Activated T-cell treated with anti-CD3 and anti-CD28 coated beads, Interleukin-2, amount 50 U/mL, for 4 hours (primary cell): ENCODE data around the gene NKAIN2. TPM values are rescaled to one million over a fixed set of nuclear protein-coding genes. Genes with fewer than 3 reads are reported as not detected.

Experiments used
- ATAC-seq, 2 donors: fragments of 200-7000 bp; cut with Tn5 transposase; one replicate each; pipeline ENCODE4 v1.10.0; 2021
- DNase-seq: peaks from one replicate; pipeline ENCODE4 v3.0.0-alpha.2; 2020
- H3K27me3 Mint-ChIP-seq: one replicate; pipeline ENCODE4 v1.8.0; 2021; ENCODE audit warnings: low read depth, mixed read lengths
- H3K36me3 Mint-ChIP-seq: one replicate; pipeline ENCODE4 v1.8.0; 2022; ENCODE audit warnings: mixed read lengths; ENCODE audit not compliant: insufficient read depth
- H3K4me1 Mint-ChIP-seq: one replicate; pipeline ENCODE4 v1.8.0; 2021; ENCODE audit warnings: low read depth, mixed read lengths
- H3K4me3 Mint-ChIP-seq: one replicate; pipeline ENCODE4 v1.8.0; 2021; ENCODE audit warnings: mild to moderate bottlenecking, moderate library complexity, mixed read lengths
- H3K9me3 Mint-ChIP-seq: one replicate; pipeline ENCODE4 v1.8.0; 2021; ENCODE audit warnings: mixed read lengths
- total RNA-seq, 3 donors: library from RNA; stranded (reverse); gene quantifications; one replicate each; pipeline ENCODE4 v1.2.1, GENCODE V29; 2021

NKAIN2 gene
- total RNA-seq, 3 donors from 2014 or later, result not detected

GRCh38 chr6:124660185-124660584 lies 856.5 kb downstream of the NKAIN2 start:
- ATAC-seq, result no peak
- H3K4me3 Mint-ChIP-seq, result no peak overlapping the region
- no peaks in the 10 kb centered on the region for H3K4me1 Mint-ChIP-seq
- H3K9me3 Mint-ChIP-seq, result no peaks in the 10 kb centered on the region
- DNase-seq, result no peak
- no peaks in the 10 kb centered on the region for H3K36me3 Mint-ChIP-seq
- H3K27me3 Mint-ChIP-seq, result no peaks in the 10 kb centered on the region

- Mint-ChIP-seq H3K4me3 (no peak overlapping the region), H3K36me3 (no peaks in the 10 kb centered on the region), H3K9me3 (no peaks in the 10 kb centered on the region), H3K4me1 (no peaks in the 10 kb centered on the region), H3K27me3 (no peaks in the 10 kb centered on the region)
- DNase-seq, result no peak
- ATAC-seq, result no peak
Measured at GRCh38 chr6:124661097-124661661, 857.5 kb downstream of the NKAIN2 start.

GRCh38 chr6:124668028-124668427 lies 864.4 kb downstream of the NKAIN2 start:
- H3K4me3 Mint-ChIP-seq, result no peak overlapping the region
- peaks cover 3% of the 10 kb centered on the region for H3K9me3 Mint-ChIP-seq
- no peaks in the 10 kb centered on the region for H3K27me3 Mint-ChIP-seq
- no peak for ATAC-seq
- H3K36me3 Mint-ChIP-seq, result no peaks in the 10 kb centered on the region
- no peaks in the 10 kb centered on the region for H3K4me1 Mint-ChIP-seq
- no peak for DNase-seq

GRCh38 chr6:124669713-124670480 lies 866.2 kb downstream of the NKAIN2 start:
- H3K36me3 Mint-ChIP-seq, result no peaks in the 10 kb centered on the region

GRCh38 chr6:124670801-124671200 lies 867.1 kb downstream of the NKAIN2 start:
- no peaks in the 10 kb centered on the region for H3K4me1 Mint-ChIP-seq
- DNase-seq (no peak), ATAC-seq (no peak)
- H3K27me3 Mint-ChIP-seq, result no peaks in the 10 kb centered on the region
- H3K4me3 Mint-ChIP-seq, result no peak overlapping the region
- no peaks in the 10 kb centered on the region for H3K36me3 Mint-ChIP-seq
- H3K9me3 Mint-ChIP-seq, result peaks cover 19% of the 10 kb centered on the region

More at GRCh38 chr6:124669713-124670480, 866.2 kb downstream of the NKAIN2 start:
- Mint-ChIP-seq H3K4me3 (no peak overlapping the region), H3K4me1 (no peaks in the 10 kb centered on the region), H3K27me3 (no peaks in the 10 kb centered on the region), H3K9me3 (peaks cover 13% of the 10 kb centered on the region)
- DNase-seq (no peak), ATAC-seq (no peak)

GRCh38 chr6:124671324-124671723 lies 867.7 kb downstream of the NKAIN2 start:
- Mint-ChIP-seq H3K9me3 (peaks cover 23% of the 10 kb centered on the region), H3K4me3 (no peak overlapping the region), H3K4me1 (no peaks in the 10 kb centered on the region), H3K27me3 (no peaks in the 10 kb centered on the region), H3K36me3 (no peaks in the 10 kb centered on the region)
- DNase-seq (no peak), ATAC-seq (no peak)

- no peaks in the 10 kb centered on the region for H3K4me1 Mint-ChIP-seq
- no peak for ATAC-seq
Measured at GRCh38 chr6:124674042-124674441, 870.4 kb downstream of the NKAIN2 start.

GRCh38 chr6:124676033-124676432 lies 872.4 kb downstream of the NKAIN2 start:
- Mint-ChIP-seq H3K36me3 (no peaks in the 10 kb centered on the region), H3K27me3 (no peaks in the 10 kb centered on the region), H3K4me3 (no peak overlapping the region), H3K4me1 (no peaks in the 10 kb centered on the region), H3K9me3 (peaks cover 40% of the 10 kb centered on the region)
- ATAC-seq (no peak), DNase-seq (no peak)

More at GRCh38 chr6:124674042-124674441, 870.4 kb downstream of the NKAIN2 start:
- H3K9me3 Mint-ChIP-seq, result peaks cover 41% of the 10 kb centered on the region
- no peak overlapping the region for H3K4me3 Mint-ChIP-seq
- H3K36me3 Mint-ChIP-seq, result no peaks in the 10 kb centered on the region
- H3K27me3 Mint-ChIP-seq, result no peaks in the 10 kb centered on the region
- no peak for DNase-seq

GRCh38 chr6:124677874-124678273 lies 874.2 kb downstream of the NKAIN2 start:
- Mint-ChIP-seq H3K9me3 (peaks cover 40% of the 10 kb centered on the region), H3K4me3 (no peak overlapping the region), H3K27me3 (no peaks in the 10 kb centered on the region), H3K36me3 (no peaks in the 10 kb centered on the region), H3K4me1 (no peaks in the 10 kb centered on the region)
- DNase-seq, result no peak
- no peak for ATAC-seq

- Mint-ChIP-seq H3K36me3 (no peaks in the 10 kb centered on the region), H3K4me3 (no peak overlapping the region), H3K27me3 (no peaks in the 10 kb centered on the region), H3K9me3 (peaks cover 34% of the 10 kb centered on the region), H3K4me1 (no peaks in the 10 kb centered on the region)
- DNase-seq, result no peak
- ATAC-seq, result no peak
Measured at GRCh38 chr6:124679387-124679786, 875.7 kb downstream of the NKAIN2 start.

GRCh38 chr6:124682751-124683150 lies 879.1 kb downstream of the NKAIN2 start:
- no peak for ATAC-seq
- H3K4me3 Mint-ChIP-seq, result no peak overlapping the region
- no peaks in the 10 kb centered on the region for H3K36me3 Mint-ChIP-seq
- no peak for DNase-seq
- H3K27me3 Mint-ChIP-seq, result no peaks in the 10 kb centered on the region
- H3K4me1 Mint-ChIP-seq, result no peaks in the 10 kb centered on the region
- peaks cover 15% of the 10 kb centered on the region for H3K9me3 Mint-ChIP-seq

DNA sequence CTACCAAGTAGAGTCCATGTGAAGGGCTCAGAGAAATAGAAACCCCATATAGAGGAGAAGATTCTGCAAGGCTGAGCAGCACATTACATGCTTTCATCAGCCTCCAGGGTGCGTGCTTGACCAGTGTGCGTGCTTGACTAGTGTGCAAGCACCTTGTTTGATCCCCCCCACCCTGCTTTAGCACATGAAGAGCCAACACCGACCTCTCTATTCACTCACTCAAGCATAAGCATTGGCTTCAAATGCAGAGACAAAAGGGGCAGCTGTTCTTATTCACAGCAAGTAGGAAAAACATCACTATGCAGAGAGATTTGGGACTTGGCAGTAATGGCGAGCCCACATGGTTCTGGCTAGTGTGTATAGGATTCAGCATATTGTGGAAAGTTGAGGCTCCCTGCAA lies 879.8 kb downstream of the NKAIN2 start:
- H3K9me3 Mint-ChIP-seq, result peaks cover 8% of the 10 kb centered on the region
- H3K4me1 Mint-ChIP-seq, result no peaks in the 10 kb centered on the region
- ATAC-seq, result no peak
- no peak for DNase-seq
- H3K36me3 Mint-ChIP-seq, result no peaks in the 10 kb centered on the region
- H3K27me3 Mint-ChIP-seq, result no peaks in the 10 kb centered on the region
- H3K4me3 Mint-ChIP-seq, result no peak overlapping the region

DNA sequence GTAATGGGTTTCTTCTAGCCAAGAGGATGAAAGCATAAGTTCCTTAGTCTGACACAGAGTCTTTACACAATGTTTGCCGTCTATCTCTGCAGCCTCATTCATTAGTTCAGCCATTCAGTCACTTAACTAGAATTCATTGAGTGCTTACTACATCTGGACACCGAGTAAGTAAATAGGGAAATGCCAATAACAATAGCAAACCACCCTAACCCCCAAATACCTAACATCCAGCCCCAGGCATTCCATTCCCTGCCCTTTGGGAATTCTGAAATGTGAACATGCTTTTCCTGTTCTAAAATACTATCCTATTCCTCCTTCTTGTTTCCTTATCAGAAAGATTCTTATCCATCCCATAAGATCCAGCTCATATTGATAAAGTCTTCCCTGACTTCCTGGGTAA lies 881.0 kb downstream of the NKAIN2 start:
- ATAC-seq (no peak), DNase-seq (no peak)
- Mint-ChIP-seq H3K9me3 (no peaks in the 10 kb centered on the region), H3K4me1 (no peaks in the 10 kb centered on the region), H3K4me3 (no peak overlapping the region), H3K36me3 (no peaks in the 10 kb centered on the region), H3K27me3 (no peaks in the 10 kb centered on the region)

DNA sequence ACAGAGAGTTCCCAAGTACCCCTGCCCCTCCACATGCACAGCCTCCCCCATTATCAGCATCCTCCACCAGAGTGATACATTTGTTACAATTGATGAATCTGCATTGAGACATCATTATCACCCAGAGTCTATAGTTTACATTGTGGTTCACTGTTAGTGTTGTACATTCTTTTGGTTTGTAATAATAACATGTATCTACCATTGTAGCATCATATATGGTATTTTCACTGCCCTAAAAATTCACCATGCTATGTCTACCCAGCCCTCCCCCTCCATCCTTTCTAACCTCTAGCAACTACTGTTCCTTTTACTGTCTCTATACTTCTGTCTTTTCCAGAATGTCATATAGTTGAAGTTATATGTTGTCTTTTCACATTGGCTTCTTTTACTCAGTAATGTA lies 884.7 kb downstream of the NKAIN2 start:
- ATAC-seq (no peak), DNase-seq (no peak)
- Mint-ChIP-seq H3K4me1 (no peaks in the 10 kb centered on the region), H3K27me3 (no peaks in the 10 kb centered on the region), H3K9me3 (no peaks in the 10 kb centered on the region), H3K4me3 (no peak overlapping the region), H3K36me3 (no peaks in the 10 kb centered on the region)

DNA sequence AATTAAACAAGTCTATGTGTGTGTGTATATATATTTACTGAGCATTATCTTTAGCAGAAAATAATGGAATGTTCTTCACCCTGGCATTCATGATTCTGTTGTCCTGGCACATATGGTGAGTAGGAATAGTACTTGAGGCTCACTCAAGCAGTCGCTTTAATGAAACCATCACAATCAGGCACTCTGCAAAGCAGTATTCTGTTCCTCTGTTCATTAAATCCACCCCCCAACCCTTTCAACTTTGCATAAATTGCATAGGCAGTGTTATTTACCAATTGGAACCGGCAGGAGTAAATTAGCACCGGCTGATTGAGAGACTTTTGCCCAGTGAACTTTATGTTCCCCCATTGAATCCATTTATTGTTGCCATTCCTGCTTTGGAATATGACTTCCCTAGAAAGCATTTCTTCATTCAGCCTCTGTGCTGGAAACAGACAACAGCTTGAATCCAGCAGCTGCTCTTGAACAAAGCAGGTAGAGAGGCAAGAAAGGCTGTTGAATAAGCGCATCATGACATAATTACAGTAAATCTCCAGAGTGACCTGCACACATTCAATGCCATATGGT lies 890.6 kb downstream of the NKAIN2 start:
- H3K4me1 Mint-ChIP-seq, result no peaks in the 10 kb centered on the region
- no peak for ATAC-seq

More for the DNA sequence above, 890.6 kb downstream of the NKAIN2 start:
- no peaks in the 10 kb centered on the region for H3K27me3 Mint-ChIP-seq
- no peaks in the 10 kb centered on the region for H3K9me3 Mint-ChIP-seq
- H3K36me3 Mint-ChIP-seq, result no peaks in the 10 kb centered on the region
- no peak overlapping the region for H3K4me3 Mint-ChIP-seq
- DNase-seq, result no peak
